ENCODE measurements around the gene CFAP92.

DNA sequence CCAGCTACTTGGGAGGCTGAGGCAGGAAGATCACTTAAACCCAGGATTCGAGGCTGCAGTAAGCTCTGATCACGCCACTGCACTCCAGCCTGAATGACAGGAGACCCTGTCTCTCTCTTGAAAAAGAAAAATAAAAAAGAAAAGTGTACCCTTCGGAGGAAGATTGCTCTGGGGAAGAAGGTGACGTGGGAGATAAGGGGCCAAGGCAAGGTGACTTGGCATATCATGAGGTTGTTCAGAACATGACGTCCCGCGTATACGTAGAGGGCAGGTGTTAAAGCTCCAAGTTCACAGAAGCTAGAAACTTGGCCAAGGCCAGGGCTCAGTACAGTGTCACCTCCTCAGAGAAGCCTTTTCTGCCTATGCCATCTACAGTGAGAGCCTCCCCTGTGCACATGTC lies 121.1 kb downstream of the CFAP92 start:
- TF ChIP-seq SUZ12 (IDR thresholded peaks at IDR 0.05; ENCODE audit: extremely low read depth, insufficient read depth, insufficient read length) (no peak), YY1 (IDR thresholded peaks at IDR 0.05; ENCODE audit: insufficient read depth, insufficient read length) (no peak), ZNF274 (IDR thresholded peaks at IDR 0.05; ENCODE audit: low read depth, low read length) (no peak)
